HG03175 (cell line): ENCODE results near the gene SLC22A23.
"Not testable (repeated sequence)": the region's sequence is repeated elsewhere in the genome, so short reads cannot be mapped to it uniquely, and the experiment has no call there.

Experiments used
- ATAC-seq: cut with Tn5 transposase; IDR thresholded peaks from one replicate; pipeline ENCODE4 v1.9.1; 2021; ENCODE audit warnings: mild to moderate bottlenecking, moderate library complexity; ENCODE audit not compliant: unreplicated experiment

Gene SLC22A23

GRCh38 chr6:3253597-3253961 lies 203.3 kb downstream of the SLC22A23 start:
- ATAC-seq: no peak

- no peak for ATAC-seq
Observed at GRCh38 chr6:3252861-3253596, 203.8 kb downstream of the SLC22A23 start.

- ATAC-seq: no peak
Observed at GRCh38 chr6:3252369-3252768, 204.5 kb downstream of the SLC22A23 start.

- ATAC-seq: peak; percentile 72
Observed at GRCh38 chr6:3251462-3252314, 205.2 kb downstream of the SLC22A23 start.

GRCh38 chr6:3250231-3250675 lies 206.6 kb downstream of the SLC22A23 start:
- no peak for ATAC-seq

GRCh38 chr6:3249821-3250220 lies 207.0 kb downstream of the SLC22A23 start:
- no peak for ATAC-seq

- ATAC-seq: no peak
Observed at GRCh38 chr6:3247255-3248146, 209.3 kb downstream of the SLC22A23 start.

- ATAC-seq: no peak
Observed at GRCh38 chr6:3245216-3245615, 211.6 kb downstream of the SLC22A23 start.

GRCh38 chr6:3244832-3245161 lies 212.1 kb downstream of the SLC22A23 start:
- not testable (repeated sequence) for ATAC-seq

- no peak for ATAC-seq
Observed at GRCh38 chr6:3244003-3244831, 212.6 kb downstream of the SLC22A23 start.

GRCh38 chr6:3242768-3243167 lies 214.1 kb downstream of the SLC22A23 start:
- ATAC-seq: no peak

GRCh38 chr6:3241745-3242144 lies 215.1 kb downstream of the SLC22A23 start:
- not testable (repeated sequence) for ATAC-seq

GRCh38 chr6:3240595-3240994 lies 216.3 kb downstream of the SLC22A23 start:
- ATAC-seq: no peak

GRCh38 chr6:3239110-3239830 lies 217.6 kb downstream of the SLC22A23 start:
- ATAC-seq: no peak

- ATAC-seq: no peak
Observed at GRCh38 chr6:3237761-3238662, 218.8 kb downstream of the SLC22A23 start.

GRCh38 chr6:3236005-3236404 lies 220.8 kb downstream of the SLC22A23 start:
- no peak for ATAC-seq

GRCh38 chr6:3235486-3235885 lies 221.4 kb downstream of the SLC22A23 start:
- ATAC-seq: no peak

GRCh38 chr6:3233904-3234303 lies 222.9 kb downstream of the SLC22A23 start:
- no peak for ATAC-seq

- ATAC-seq: no peak
Observed at GRCh38 chr6:3233321-3233720, 223.5 kb downstream of the SLC22A23 start.
